Astrocyte (in vitro differentiated cells and primary cell): Measurements from ENCODE around the gene SMAD7. TPM values are rescaled to one million over a fixed set of nuclear protein-coding genes. Genes with fewer than 3 reads are reported as not detected.

Experiments used
- DNase-seq: peaks from one replicate; pipeline ENCODE4 v3.0.0-alpha.2; 2010; ENCODE audit warnings: low read depth
- FAIRE-seq: peaks from 2 replicates; lab custom pipeline; 2011; peaks lifted over from hg19 to GRCh38; lab: Jason Lieb, UNC
- H2AFZ ChIP-seq: 2 replicates; pipeline ENCODE4 v1.6.0; 2012; ENCODE audit warnings: low read depth, low read length, inconsistent platforms
- H3K27ac ChIP-seq: 2 replicates; pipeline ENCODE4 v1.5.1; 2011; ENCODE audit warnings: low read depth, low read length, inconsistent platforms
- H3K27me3 ChIP-seq: 2 replicates; pipeline ENCODE4 v1.6.0; 2011; ENCODE audit warnings: low read length, inconsistent platforms; ENCODE audit not compliant: insufficient read depth
- H3K36me3 ChIP-seq: 2 replicates; pipeline ENCODE4 v1.5.1; 2011; ENCODE audit warnings: low read length, inconsistent platforms; ENCODE audit not compliant: insufficient read depth
- H3K4me1 ChIP-seq: 2 replicates; pipeline ENCODE4 v1.5.1; 2011; ENCODE audit warnings: low read length, inconsistent platforms; ENCODE audit not compliant: insufficient read depth
- H3K4me2 ChIP-seq: 2 replicates; pipeline ENCODE4 v1.6.0; 2012; ENCODE audit warnings: low read length, inconsistent platforms
- H3K4me3 ChIP-seq: 2 replicates; pipeline ENCODE4 v1.5.1; 2011; ENCODE audit warnings: low read depth, mild to moderate bottlenecking, low read length, inconsistent platforms; ENCODE audit not compliant: insufficient read depth
- H3K79me2 ChIP-seq: 2 replicates; pipeline ENCODE4 v1.6.0; 2012; ENCODE audit warnings: mild to moderate bottlenecking, low read length, inconsistent platforms; ENCODE audit not compliant: insufficient read depth
- H3K9ac ChIP-seq: 2 replicates; pipeline ENCODE4 v1.6.0; 2012; ENCODE audit warnings: mild to moderate bottlenecking, low read length, inconsistent platforms
- H3K9me3 ChIP-seq: 2 replicates; pipeline ENCODE4 v1.5.1; 2012; ENCODE audit warnings: low read depth, mild to moderate bottlenecking, low read length, inconsistent platforms; ENCODE audit not compliant: insufficient read depth
- H4K20me1 ChIP-seq: 2 replicates; pipeline ENCODE4 v1.6.0; 2012; ENCODE audit warnings: low read length, inconsistent platforms; ENCODE audit not compliant: insufficient read depth
- H3K27ac Mint-ChIP-seq: one replicate; pipeline ENCODE4 v1.8.0; 2021; ENCODE audit warnings: mild to moderate bottlenecking, mixed read lengths; ENCODE audit not compliant: unreplicated experiment
- H3K27me3 Mint-ChIP-seq: one replicate; pipeline ENCODE4 v1.8.0; 2021; ENCODE audit warnings: low read depth, mixed read lengths; ENCODE audit not compliant: unreplicated experiment
- H3K36me3 Mint-ChIP-seq: one replicate; pipeline ENCODE4 v1.8.0; 2021; ENCODE audit warnings: low read depth, mixed read lengths; ENCODE audit not compliant: unreplicated experiment
- H3K4me1 Mint-ChIP-seq: one replicate; pipeline ENCODE4 v1.8.0; 2021; ENCODE audit warnings: low read depth, mixed read lengths; ENCODE audit not compliant: unreplicated experiment
- H3K4me3 Mint-ChIP-seq: one replicate; pipeline ENCODE4 v1.8.0; 2021; ENCODE audit warnings: mild to moderate bottlenecking, moderate library complexity, mixed read lengths; ENCODE audit not compliant: unreplicated experiment
- H3K9me3 Mint-ChIP-seq: one replicate; pipeline ENCODE4 v1.8.0; 2021; ENCODE audit warnings: mild to moderate bottlenecking, mixed read lengths; ENCODE audit not compliant: unreplicated experiment
- CTCF ChIP-seq: IDR thresholded peaks from 2 replicates; pipeline ENCODE4 v1.5.1; 2011; ENCODE audit warnings: low read depth, mild to moderate bottlenecking, inconsistent platforms, low read length, moderate library complexity; ENCODE audit not compliant: insufficient read depth
- EZH2 ChIP-seq: IDR thresholded peaks from 2 replicates; pipeline ENCODE4 v1.6.1; 2012; ENCODE audit warnings: mild to moderate bottlenecking, low read length, inconsistent platforms; ENCODE audit not compliant: insufficient read depth
- total RNA-seq: library from RNA; stranded (reverse); gene quantifications from 2 replicates; pipeline ENCODE4 v1.2.1, GENCODE V29; 2021

SMAD7 gene
- total RNA-seq, 1 donor from 2014 or later, result 62.9 TPM

- Histone ChIP-seq H2AFZ (peak overlapping the region; percentile 66), H3K9ac (peak overlapping the region; percentile 39), H3K27ac (peak overlapping the region; percentile 98), H3K9me3 (peaks cover 19% of the 10 kb centered on the region), H3K4me2 (peak overlapping the region; percentile 67), H3K4me1 (peaks cover 35% of the 10 kb centered on the region), H3K79me2 (no peaks in the 10 kb centered on the region), H3K4me3 (no peak overlapping the region), H4K20me1 (no peaks in the 10 kb centered on the region), H3K27me3 (no peaks in the 10 kb centered on the region), H3K36me3 (no peaks in the 10 kb centered on the region)
- peaks cover 27% of the 10 kb centered on the region for H3K4me1 Mint-ChIP-seq
- peaks cover 15% of the 10 kb centered on the region for H3K36me3 Mint-ChIP-seq
- no peak for FAIRE-seq
- H3K4me3 Mint-ChIP-seq, result no peak overlapping the region
- TF ChIP-seq CTCF, result no peak
- TF ChIP-seq EZH2, result no peak
- no peak for DNase-seq
- H3K9me3 Mint-ChIP-seq, result peaks cover 26% of the 10 kb centered on the region
- H3K27me3 Mint-ChIP-seq, result peaks cover 3% of the 10 kb centered on the region
- H3K27ac Mint-ChIP-seq, result no peak overlapping the region
These were observed 49.4 kb downstream of the SMAD7 start for GRCh38 chr18:48901145-48902022.

- no peaks in the 10 kb centered on the region for H3K79me2 ChIP-seq
- no peak for DNase-seq
- H3K27me3 ChIP-seq, result no peaks in the 10 kb centered on the region
- H3K27ac ChIP-seq, result no peak overlapping the region
- H3K4me3 Mint-ChIP-seq, result no peak overlapping the region
- H3K27ac Mint-ChIP-seq, result no peak overlapping the region
- peaks cover 13% of the 10 kb centered on the region for H3K36me3 Mint-ChIP-seq
- no peaks in the 10 kb centered on the region for H4K20me1 ChIP-seq
- peaks cover 36% of the 10 kb centered on the region for H3K4me1 ChIP-seq
- H3K4me1 Mint-ChIP-seq, result peaks cover 27% of the 10 kb centered on the region
- no peak overlapping the region for H3K4me3 ChIP-seq
- H2AFZ ChIP-seq, result no peak overlapping the region
- H3K9ac ChIP-seq, result no peak overlapping the region
- H3K36me3 ChIP-seq, result no peaks in the 10 kb centered on the region
- no peak for TF ChIP-seq CTCF
- TF ChIP-seq EZH2, result no peak
- H3K9me3 ChIP-seq, result peaks cover 19% of the 10 kb centered on the region
- H3K4me2 ChIP-seq, result no peak overlapping the region
- no peak for FAIRE-seq
- H3K27me3 Mint-ChIP-seq, result peaks cover 3% of the 10 kb centered on the region
- H3K9me3 Mint-ChIP-seq, result peaks cover 24% of the 10 kb centered on the region
These were observed 50.3 kb downstream of the SMAD7 start for GRCh38 chr18:48900469-48900868.
